ENCODE data around the gene SETDB2.

Gene SETDB2

DNA sequence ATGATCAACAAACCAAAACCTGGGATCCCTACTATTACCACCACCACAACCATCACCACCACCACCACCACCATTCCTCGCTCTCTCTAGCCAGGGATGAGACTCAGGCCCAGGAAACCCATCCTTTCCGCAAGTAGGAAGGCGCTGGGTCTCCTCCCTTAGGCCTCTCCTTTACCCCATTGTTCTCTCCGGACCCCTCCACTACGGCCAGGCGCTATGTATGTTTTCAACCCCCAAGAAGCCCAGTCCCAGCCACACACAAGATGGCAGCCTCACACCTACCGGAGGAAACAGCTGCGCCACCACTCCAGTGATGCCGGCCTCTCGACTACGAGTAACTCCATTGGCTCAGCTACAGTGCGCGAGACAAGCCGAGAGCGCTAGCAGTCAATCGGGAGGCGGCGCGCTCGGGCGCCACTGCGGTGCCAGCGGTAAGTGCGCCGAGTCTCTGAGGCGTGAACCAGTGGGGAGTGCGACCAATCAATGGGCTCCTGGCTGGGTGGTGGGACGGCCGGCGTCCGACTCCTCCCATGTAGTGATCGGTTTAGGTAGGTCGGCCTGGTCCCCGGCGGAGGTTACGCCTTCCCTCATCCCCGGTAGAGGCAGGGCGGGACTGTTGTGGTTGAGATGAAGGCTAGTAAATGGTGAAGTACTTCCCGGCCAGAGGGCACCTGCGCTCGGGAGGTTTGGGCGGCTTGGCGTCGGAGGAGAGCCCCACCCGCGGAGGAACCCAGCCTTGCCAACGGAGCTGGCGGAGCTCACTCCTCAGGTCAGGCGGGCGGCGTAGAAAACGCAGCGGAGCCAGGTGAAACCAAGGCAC, at the start of gene SETDB2, which contains the start of gene CAB39L:
TSS of gene SETDB2 (plus strand) at position 571 of the 820 bp plus-strand sequence. CDS start 7,620 bp downstream, outside the sequence.
TSS of gene CAB39L (minus strand) at position 361 of the 820 bp plus-strand sequence. CDS start 61,154 bp downstream, outside the sequence.
- in situ Hi-C loops (cut with MboI; ENCODE audit: low sequenced_read_pairs): no loop called here

GRCh38 chr13:49395451-49395865, 48.6 kb upstream of the SETDB2 start:
- in situ Hi-C loops (cut with MboI; ENCODE audit: low sequenced_read_pairs): no loop called here

DNA sequence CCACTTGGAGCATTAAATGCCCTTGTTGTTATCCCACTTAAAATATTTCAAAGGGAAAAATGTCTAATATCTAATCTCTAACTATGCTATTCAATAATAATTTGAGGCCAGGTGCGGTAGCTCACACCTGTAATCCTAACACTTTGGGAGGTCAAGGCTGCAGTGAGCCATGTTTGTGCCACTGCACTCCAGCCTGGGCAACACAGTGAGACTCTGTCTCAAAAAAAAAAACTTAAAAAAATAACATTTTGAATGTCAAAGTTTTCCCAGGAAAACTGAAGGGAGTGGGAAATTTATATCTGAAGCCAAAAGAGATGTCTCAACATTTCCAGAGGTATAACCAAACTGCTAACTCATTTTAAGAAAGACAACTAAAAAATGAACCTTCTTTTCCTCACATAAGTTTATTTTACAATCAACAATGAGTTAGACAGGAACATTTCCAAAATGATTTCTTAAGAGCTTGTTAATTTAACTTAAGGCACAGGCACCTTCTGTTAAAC, 48.1 kb upstream of the SETDB2 start:
- in situ Hi-C loops (cut with MboI; ENCODE audit: low sequenced_read_pairs): no loop called here

DNA sequence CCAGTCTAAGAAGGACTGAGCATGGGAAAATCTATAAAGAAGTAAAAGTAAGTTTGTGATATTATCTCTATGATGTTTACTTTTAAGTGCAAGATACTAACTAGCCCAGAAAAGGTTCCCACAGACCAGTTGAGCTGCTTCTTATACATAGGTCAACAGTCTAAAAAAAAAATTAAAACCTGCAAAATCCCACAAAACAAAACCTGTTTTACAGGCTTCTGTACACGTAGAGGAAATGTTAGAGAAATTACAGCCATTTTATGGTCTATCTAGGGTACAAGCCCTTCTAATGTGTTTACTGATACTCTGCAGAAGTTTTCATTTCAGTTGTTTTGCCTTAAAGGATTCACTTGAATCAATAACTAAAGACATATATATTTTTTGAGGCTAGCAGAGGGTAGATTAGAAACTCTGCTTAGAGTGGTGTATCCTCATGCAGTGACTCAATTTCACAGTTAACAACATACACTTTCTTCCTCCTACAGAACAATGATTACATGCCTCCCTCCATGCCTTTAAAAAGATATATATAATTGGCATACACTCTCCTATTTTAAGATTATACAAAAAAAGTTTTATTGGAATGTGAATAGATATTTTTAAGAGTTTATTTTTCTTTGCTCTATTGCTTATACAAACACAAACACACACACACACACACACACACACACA, 44.1 kb upstream of the SETDB2 start:
- in situ Hi-C loops (cut with MboI; ENCODE audit: low sequenced_read_pairs): no loop called here

DNA sequence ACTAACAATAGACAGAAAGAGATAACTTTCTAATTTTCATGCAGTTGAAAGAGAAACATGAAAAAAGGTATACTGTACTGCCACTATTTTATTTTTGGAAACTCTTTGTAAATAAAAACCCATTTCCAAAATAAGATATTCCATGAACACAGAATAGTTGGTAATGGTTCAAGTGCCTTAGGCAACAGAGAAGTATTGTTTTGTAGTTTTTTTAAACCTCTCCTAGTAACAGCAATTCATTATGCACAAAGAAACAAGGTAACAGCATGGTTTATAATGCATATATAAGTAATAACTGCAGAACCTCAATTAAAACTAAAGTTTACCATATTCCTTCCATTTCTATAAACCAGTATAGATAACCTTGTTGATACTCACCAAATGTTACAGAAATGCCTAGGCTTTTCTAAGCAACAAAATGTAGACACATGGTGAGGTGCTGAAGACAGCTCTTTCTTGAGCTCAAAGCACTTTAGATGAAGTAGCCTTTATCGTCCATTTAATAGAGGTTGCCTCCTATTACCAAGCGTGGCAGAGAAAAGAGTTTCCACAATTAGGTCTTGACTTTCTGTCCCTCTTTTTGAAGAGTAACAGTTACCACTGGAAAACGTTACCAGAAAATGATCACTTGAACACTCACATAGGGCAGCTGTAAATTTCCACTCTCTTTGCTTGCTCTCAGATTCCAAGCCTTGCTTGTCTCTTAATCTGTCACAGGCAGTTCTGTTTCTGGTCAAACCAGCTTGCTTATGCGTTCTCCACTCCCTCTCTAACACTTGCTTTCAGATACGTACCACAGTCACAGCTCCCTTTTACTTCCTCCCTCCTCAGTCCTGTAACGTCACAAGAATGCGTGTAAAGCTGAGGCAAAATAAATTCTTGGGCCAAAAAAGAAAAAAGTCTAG, 43.1 kb upstream of the SETDB2 start:
- in situ Hi-C loops (cut with MboI; ENCODE audit: low sequenced_read_pairs): no loop called here

GRCh38 chr13:49403996-49404702, 39.9 kb upstream of the SETDB2 start:
- in situ Hi-C loops (cut with MboI; ENCODE audit: low sequenced_read_pairs): no loop called here

DNA sequence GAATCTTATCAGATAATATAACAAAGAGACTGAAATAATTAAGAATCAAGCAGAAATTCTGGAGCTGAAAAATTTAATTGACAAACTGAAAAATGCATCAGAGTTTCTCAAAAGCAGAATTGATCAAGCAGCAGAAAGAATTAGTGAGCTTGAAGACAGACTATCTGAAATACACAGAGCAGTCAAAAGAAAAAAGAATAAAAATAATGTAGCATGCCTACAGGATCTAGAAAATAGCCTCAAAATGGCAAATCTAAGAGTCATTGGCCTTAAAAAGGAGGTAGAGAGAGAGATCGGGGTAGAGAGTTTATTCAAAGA, 39.4 kb upstream of the SETDB2 start:
- in situ Hi-C loops (cut with MboI; ENCODE audit: low sequenced_read_pairs): no loop called here

DNA sequence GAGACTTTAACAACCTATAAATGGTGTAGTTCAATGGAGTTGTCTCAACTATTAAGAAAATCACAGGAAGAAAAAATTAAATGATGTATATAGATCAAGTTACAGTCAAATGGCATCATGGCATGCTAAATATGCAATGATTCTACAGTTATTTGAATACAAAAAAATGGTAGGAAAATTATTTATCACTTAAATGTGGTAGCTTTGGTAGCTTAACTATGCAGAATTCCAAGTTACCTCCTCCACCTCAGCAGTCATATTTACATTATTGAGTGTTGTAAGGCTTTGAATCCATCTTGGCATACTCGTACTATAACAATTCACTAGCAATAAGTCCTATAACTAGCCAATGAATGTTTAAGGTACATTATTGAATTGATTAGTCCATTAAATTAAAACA, 37.0 kb upstream of the SETDB2 start:
- in situ Hi-C loops (cut with MboI; ENCODE audit: low sequenced_read_pairs): no loop called here

DNA sequence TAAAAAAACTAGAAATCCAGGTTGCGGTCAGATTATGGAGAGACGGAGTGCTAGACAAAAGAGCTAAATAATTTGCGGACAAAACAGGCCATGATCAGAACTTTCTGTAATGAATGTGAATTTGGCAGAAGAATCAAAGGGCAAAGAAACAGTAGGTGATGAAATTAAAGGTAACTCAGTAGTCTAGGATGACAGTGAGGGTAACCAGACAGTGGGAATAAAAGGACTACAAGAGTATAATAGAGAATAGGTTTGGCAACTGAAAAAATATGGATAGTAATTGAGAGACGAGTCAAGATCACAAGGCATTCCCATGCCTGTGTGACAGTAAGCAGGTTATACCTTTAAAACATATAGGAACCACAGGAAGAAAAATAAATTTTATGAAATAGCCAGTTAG, 36.1 kb upstream of the SETDB2 start:
- in situ Hi-C loops (cut with MboI; ENCODE audit: low sequenced_read_pairs): no loop called here

GRCh38 chr13:49409008-49409407, 35.1 kb upstream of the SETDB2 start:
- in situ Hi-C loops (cut with MboI; ENCODE audit: low sequenced_read_pairs): no loop called here

DNA sequence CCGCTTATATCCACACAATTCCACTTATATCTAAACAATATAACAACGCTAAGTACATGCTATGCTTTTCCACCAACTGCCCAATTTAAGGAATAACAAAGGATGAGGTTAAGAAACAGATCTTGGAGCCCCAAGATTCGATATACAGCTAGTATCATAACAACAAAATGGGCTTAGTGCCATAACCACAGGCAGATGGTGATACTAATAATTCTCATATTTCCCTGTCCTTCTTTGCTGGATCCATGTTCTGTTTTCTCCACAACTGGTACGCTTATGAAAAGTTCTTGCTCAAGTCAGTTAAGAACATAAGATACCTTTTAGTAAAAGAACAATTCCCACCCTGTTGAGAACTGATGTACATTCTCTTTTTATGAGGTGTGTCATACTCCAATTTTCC, 34.1 kb upstream of the SETDB2 start:
- in situ Hi-C loops (cut with MboI; ENCODE audit: low sequenced_read_pairs): no loop called here

GRCh38 chr13:49410477-49410876, 33.6 kb upstream of the SETDB2 start:
- in situ Hi-C loops (cut with MboI; ENCODE audit: low sequenced_read_pairs): no loop called here

DNA sequence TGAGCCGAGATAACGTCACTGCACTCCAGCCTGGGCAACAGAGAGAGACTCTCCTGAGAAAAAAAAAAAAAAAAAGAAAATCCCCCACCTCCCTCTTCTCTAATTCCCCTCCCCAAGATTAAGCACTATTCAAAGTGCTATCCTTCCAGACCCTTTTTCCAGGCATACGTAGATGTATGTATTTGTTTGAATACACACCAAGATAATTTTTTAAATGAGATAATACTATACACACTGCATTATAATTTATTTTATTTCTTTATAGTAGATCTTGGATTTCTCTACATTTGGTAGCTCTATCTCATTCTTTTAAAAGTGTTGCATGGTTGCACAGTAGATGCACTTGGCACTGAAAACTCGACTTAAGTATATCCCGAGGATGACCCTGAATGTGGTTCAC, 32.7 kb upstream of the SETDB2 start:
- in situ Hi-C loops (cut with MboI; ENCODE audit: low sequenced_read_pairs): no loop called here

DNA sequence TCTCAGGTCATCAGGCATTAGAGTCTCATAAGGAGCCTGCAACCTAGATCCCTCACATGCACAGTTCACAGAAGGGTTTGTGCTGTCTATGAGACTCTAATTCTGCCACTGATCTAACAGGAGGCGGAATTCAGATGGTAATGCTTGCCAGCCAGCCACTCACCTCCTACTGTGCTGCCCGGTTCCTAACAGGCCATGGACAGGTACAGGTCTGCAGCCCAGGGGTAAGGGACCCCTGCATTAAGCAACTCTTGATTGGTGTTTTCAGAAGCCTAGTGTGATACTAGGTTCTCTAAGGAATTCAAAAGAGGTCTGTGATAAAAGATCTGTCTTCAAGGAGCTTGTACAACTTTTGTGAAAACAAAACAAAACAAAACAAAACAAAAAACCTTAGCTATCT, 31.3 kb upstream of the SETDB2 start:
- in situ Hi-C loops (cut with MboI; ENCODE audit: low sequenced_read_pairs): no loop called here

- in situ Hi-C loops (cut with MboI; ENCODE audit: low sequenced_read_pairs): no loop called here
These were observed 26.9 kb upstream of the SETDB2 start for GRCh38 chr13:49417161-49417560.

GRCh38 chr13:49418206-49418605, 25.9 kb upstream of the SETDB2 start:
- in situ Hi-C loops (cut with MboI; ENCODE audit: low sequenced_read_pairs): no loop called here

DNA sequence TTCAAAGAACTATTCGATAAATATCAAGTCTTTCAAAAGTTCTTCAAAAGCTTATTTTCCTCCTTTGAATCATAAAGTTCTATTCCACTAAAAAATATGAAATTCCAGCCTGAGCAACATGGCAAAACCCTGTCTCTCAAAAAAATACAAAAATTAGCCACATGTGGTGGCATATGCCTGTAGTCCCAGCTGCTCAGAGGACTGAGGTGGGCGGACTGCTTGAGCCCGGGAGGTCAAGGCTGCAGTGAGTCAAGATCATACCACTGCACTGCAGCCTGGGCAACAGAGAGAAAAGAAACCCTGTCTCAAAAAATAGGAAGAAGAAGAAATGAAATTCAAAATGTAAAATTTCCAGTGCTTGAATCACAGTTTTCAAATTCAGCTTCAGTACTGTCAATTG, 24.8 kb upstream of the SETDB2 start:
- in situ Hi-C loops (cut with MboI; ENCODE audit: low sequenced_read_pairs): no loop called here

- in situ Hi-C loops (cut with MboI; ENCODE audit: low sequenced_read_pairs): no loop called here
These were observed 22.7 kb upstream of the SETDB2 start for GRCh38 chr13:49421391-49421790.

DNA sequence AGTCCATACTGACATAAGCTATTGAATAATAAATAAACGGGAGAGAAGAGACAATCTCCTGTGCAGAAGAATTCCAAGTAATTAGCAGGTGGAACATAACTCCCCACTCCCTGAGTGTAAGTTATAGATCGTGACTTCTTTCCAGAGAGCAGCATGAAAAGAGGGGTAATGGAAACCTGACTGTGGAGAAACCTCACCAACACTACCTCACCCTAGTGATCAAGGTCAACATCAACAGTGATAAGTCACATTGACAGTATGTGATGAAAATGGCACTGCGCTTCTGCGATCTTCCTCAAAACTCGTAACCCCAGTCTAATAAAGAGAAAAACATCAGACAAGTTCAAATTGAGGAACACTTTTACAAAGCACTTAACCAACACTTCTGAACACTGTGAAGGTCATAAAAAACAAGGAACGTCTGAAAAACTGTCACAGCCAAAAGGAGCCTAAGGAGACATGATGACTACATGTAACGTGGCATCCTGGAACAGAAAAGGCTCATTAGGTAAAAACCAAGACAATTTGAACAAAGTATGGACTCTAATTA, 20.0 kb upstream of the SETDB2 start:
- in situ Hi-C loops (cut with MboI; ENCODE audit: low sequenced_read_pairs): no loop called here

GRCh38 chr13:49428041-49428763, 15.9 kb upstream of the SETDB2 start:
- in situ Hi-C loops (cut with MboI; ENCODE audit: low sequenced_read_pairs): no loop called here
